AG04449 (cell line): ENCODE data around the gene TMC5.

Experiments used
- CTCF ChIA-PET: fragments of 350-600 bp; formaldehyde crosslinking; extraction: SDS; loops from one replicate; lab custom pipeline; 2021; ENCODE audit warnings: antibody characterized with exemption; lab: Yijun Ruan, JAX
- POLR2A ChIA-PET: fragments of 400-600, 350-600 bp; formaldehyde crosslinking; extraction: SDS; loops from one replicate; lab custom pipeline; 2020; ENCODE audit warnings: antibody characterized with exemption, inconsistent platforms; lab: Yijun Ruan, JAX
- DNase-seq: peaks from one replicate; pipeline ENCODE4 v3.0.0-alpha.2; 2010; ENCODE audit warnings: low read depth, low spot score
- H3K4me3 ChIP-seq: 2 replicates; pipeline ENCODE4 v1.5.1; 2011; ENCODE audit warnings: low read depth, mild to moderate bottlenecking, control low read depth, low read length
- TF ChIP-seq, protein P1 (sequence below): IDR thresholded peaks from one replicate; pipeline ENCODE4 v1.5.1; 2011; ENCODE audit warnings: mild to moderate bottlenecking, moderate library complexity, low read length, control low read depth, inconsistent platforms; ENCODE audit not compliant: insufficient read depth; ENCODE audit errors: missing control alignments

TMC5 gene

DNA sequence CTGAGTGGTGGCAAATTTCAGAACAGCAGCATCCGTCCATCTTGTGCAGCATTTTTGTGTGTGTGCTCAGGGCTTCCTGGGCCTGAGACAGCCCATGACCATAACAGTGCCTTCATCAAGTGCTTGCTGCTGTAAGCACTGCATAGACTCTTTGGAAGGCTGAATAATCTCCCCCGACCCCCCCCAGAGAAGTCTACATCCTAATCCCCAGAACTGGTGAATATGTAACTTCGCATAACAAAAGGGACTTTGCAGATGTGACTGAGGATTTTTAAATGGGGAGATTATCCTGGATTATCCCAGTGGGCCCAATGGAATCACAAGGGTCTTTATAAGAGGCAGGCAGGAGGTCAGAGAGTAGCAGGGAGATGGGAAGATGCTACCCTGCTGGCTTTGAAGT, 50.6 kb downstream of the TMC5 start:
- TF ChIP-seq, protein P1, sequence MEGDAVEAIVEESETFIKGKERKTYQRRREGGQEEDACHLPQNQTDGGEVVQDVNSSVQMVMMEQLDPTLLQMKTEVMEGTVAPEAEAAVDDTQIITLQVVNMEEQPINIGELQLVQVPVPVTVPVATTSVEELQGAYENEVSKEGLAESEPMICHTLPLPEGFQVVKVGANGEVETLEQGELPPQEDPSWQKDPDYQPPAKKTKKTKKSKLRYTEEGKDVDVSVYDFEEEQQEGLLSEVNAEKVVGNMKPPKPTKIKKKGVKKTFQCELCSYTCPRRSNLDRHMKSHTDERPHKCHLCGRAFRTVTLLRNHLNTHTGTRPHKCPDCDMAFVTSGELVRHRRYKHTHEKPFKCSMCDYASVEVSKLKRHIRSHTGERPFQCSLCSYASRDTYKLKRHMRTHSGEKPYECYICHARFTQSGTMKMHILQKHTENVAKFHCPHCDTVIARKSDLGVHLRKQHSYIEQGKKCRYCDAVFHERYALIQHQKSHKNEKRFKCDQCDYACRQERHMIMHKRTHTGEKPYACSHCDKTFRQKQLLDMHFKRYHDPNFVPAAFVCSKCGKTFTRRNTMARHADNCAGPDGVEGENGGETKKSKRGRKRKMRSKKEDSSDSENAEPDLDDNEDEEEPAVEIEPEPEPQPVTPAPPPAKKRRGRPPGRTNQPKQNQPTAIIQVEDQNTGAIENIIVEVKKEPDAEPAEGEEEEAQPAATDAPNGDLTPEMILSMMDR, result no peak
- DNase-seq, result no peak
- ChIA-PET CTCF (no interaction called here), POLR2A (no interaction called here)
- H3K4me3 ChIP-seq, result no peak overlapping the region

DNA sequence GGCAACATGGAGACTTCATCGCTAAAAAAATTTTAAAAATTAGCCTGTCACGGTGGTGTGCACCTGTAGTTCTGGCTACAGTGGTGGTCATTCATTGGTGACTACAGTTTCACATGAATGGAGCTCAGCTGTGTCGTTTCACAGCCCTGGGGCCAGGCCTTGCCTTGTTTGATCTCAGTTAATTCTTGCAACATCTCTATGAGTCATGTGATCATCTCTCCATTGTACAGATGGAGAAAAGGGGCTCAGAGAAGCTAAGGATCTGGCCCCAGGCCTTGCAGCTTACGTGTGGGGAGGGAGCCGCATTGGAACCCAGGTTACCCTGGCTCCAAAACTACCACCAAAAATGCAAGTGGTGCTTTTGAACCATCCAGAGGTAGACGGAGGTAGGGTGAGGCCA, 54.8 kb downstream of the TMC5 start:
- no peak overlapping the region for H3K4me3 ChIP-seq
- ChIA-PET CTCF (no interaction called here), POLR2A (interaction anchor here (0.6 kb wide), 1 partner anchor 33 kb away, joined by 3 read pairs; no protein-coding TSS in a partner anchor)
- TF ChIP-seq, protein P1, result no peak
- no peak for DNase-seq

DNA sequence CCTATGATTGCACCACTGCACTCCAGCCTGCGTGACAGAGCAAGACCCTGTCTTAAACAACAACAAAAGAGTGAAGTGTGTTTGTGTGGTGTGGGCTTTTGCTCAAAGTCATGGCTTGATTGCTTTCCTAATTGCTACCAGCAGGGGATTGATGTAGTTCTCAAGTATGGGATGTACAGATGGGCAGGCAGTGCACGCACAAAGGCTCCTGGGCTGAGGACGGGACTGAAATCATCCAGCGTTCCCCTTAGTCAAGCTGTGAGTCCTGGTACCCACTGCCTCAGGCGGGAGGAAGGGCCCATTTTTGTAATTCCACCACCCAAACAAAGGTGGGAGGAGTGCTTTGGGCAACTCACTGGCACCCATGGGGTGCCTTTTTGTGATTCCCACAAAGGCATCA, 56.9 kb downstream of the TMC5 start:
- no peak for DNase-seq
- no peak overlapping the region for H3K4me3 ChIP-seq
- ChIA-PET POLR2A (no interaction called here), CTCF (no interaction called here)
- TF ChIP-seq, protein P1, result no peak

DNA sequence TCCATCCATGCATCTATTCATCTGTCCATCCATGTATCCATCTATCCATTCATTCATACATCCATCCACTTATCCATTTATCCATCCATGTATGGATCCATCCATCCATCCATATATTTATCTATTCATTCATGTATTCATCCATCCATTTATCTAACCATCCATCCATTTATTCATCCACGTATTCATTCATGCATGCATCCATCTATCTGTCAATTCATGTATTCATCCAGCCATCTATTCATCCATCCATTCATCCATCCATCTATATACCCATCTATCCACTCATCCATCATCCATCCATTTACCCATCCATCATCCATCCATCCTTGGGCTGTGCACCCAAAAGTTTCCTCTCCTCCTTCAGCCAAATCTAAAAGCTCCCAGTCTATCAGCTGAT, 60.8 kb downstream of the TMC5 start:
- POLR2A ChIA-PET, result no interaction called here
- TF ChIP-seq, protein P1, result no peak
- no peak overlapping the region for H3K4me3 ChIP-seq
- no peak for DNase-seq
- CTCF ChIA-PET, result interaction anchor here (1.1 kb wide), 1 partner anchor 24 kb away, joined by 4 read pairs; no protein-coding TSS in a partner anchor

DNA sequence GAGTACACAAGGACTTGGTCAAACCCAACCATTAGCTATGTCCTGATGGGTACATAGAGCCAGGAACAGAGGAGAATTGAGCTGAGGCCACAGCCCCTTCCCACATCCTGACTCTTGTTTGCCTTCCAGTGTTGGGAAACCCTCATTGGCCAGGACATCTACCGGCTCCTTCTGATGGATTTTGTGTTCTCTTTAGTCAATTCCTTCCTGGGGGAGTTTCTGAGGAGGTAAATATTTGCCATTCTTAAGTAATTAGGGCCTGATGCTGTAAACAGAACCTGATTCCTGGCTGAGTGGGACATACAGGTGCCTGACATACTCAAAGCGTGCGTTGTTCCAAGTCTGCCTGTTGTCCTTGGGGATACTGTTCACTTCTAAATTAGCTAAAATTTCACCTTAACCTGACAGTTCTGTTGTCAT, 61.6 kb downstream of the TMC5 start:
- ChIA-PET CTCF (interaction anchor here (1.1 kb wide), 1 partner anchor 24 kb away, joined by 4 read pairs; no protein-coding TSS in a partner anchor), POLR2A (interaction anchor here (0.7 kb wide), 1 partner anchor 39 kb away, joined by 3 read pairs; no protein-coding TSS in a partner anchor)

DNA sequence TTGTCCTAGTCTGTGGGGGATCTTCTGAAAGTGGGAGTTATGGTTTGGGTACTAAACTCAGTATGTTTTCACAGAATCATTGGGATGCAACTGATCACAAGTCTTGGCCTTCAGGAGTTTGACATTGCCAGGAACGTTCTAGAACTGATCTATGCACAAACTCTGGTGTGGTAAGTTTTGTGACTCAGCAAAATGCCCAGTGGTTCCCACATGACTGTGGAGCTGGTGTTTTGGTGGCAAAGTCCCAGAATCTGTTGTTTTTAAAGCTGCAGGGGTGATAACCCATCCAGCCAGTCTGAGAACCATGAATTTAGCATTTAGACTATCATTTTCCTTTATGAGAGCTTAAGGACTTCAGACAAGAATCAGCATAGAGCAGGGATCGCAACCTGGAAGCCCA, 63.6 kb downstream of the TMC5 start:
- DNase-seq, result no peak
- TF ChIP-seq, protein P1, result no peak
- no peak overlapping the region for H3K4me3 ChIP-seq
- ChIA-PET POLR2A (no interaction called here), CTCF (interaction anchor here (1.1 kb wide), 1 partner anchor 22 kb away, joined by 3 read pairs; no protein-coding TSS in a partner anchor)

More for the DNA sequence above, 61.6 kb downstream of the TMC5 start:
- no peak overlapping the region for H3K4me3 ChIP-seq
- TF ChIP-seq, protein P1, result no peak
- DNase-seq, result no peak
